Prostate gland (tissue), 2 donors: Measurements from ENCODE around the gene MTG1.

ENCODE experiments used
- CTCF ChIP-seq, 4 experiments: fragments of 200-600 bp in 2 of 4; fragments of 450-650 bp in 2 of 4; sonication (generic) in 2 of 4; IDR thresholded peaks; 1 replicate in 3 of 4; 2 replicates in 1 of 4; pipeline ENCODE4 v1.5.1; 2016 to 2019; ENCODE audit warnings: antibody characterized with exemption in 4 of 4, mild to moderate bottlenecking in 2 of 4, moderate library complexity in 2 of 4
- POLR2AphosphoS5 ChIP-seq: sonication (generic); formaldehyde crosslinking; IDR thresholded peaks from one replicate; pipeline ENCODE4 v1.6.1; 2017; ENCODE audit warnings: antibody characterized with exemption

- TF ChIP-seq POLR2AphosphoS5 (no peak), CTCF (IDR thresholded peaks at IDR 0.05) (no peak)
These were observed 24.5 kb downstream of the MTG1 start for GRCh38 chr10:133418289-133418993.
